NCI-H1092 treated with DMSO at 0.1 percent for 48 hours (cell line): ENCODE results near the gene IFI30.
A peak's percentile ranks its signal among the peaks of the same experiment; 100 is the strongest.
"Not testable (repeated sequence)": the region's sequence is repeated elsewhere in the genome, so short reads cannot be mapped to it uniquely, and the experiment has no call there.

ENCODE experiments used
- DNase-seq: peaks from one replicate; lab custom pipeline; 2025; lab: John Stamatoyannopoulos, UW

The IFI30 gene

GRCh38 chr19:18152817-18153555, 20.6 kb upstream of the IFI30 start, which contains the start of gene PIK3R2:
PIK3R2 (plus strand) TSS chr19:18153163; CDS start chr19:18155880, 2,717 bp downstream.
- peak; percentile 98 for DNase-seq

DNA sequence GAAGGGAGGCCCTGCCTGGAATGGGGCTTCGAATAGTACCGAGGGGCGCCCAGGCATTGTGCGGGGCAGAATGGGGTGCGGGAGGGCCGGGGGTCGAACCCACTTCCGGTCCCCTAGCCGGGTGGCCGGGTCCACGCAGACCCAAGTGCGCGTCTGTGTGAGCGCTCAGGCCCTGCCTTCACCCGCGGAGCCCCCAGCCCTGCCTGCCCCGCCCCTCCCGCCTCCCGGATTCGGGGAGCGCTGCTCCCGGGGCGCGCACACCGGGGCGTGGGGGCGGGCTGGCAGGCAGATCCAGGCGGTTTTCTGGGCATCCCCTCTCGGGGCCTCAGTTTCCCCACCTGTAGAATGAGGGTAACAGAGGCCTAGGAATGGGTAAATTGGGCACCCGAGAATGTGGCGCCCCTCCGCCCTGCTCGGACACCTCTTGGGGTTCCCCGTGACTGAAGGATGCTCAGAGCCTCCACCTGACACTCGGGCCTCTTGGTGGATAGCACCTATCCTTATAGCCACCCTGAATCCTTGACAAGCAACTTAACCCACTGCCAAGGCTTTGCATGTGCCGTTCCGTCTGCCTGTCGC, 20.0 kb upstream of the IFI30 start:
- peak; percentile 8 for DNase-seq

- DNase-seq: no peak
These were observed 18.2 kb upstream of the IFI30 start for GRCh38 chr19:18155095-18156087.

GRCh38 chr19:18156268-18156667, 17.3 kb upstream of the IFI30 start:
- no peak for DNase-seq

- peak; percentile 95 for DNase-seq
These were observed 16.7 kb upstream of the IFI30 start for GRCh38 chr19:18156841-18157464.

DNA sequence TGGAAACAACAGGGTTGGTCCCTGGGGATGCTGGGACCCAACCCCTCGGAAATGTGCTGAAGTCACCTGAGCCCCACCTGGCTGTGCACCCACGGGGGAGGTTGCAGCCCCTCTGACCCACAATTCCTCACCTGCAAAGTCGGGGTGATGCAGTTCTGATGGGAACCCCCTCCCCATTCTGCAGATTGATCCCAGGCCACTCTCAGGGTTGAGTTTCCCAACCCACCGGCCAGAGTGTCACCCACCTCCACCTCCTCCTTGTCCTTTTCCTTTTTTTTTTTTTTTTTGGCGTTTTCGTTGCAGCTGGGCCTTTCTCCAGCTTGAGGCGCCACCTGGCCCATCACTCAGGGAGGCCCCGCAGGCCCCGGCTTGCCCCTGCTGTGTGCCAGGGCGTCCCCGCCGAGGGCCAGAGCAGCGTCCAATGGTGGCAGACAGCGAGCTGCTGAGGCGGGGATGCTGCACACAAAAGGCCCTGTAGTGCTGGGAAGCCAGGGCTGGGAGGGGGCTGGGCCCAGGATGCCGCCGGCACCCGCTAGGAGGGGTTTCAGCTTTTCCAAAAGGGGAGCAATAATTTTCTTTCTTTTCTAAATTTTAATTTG, 16.0 kb upstream of the IFI30 start:
- peak; percentile 89 for DNase-seq

- no peak for DNase-seq
These were observed 15.1 kb upstream of the IFI30 start for GRCh38 chr19:18158467-18158866.

- not testable (repeated sequence) for DNase-seq
These were observed 14.5 kb upstream of the IFI30 start for GRCh38 chr19:18159059-18159616.

- no peak for DNase-seq
These were observed 13.8 kb upstream of the IFI30 start for GRCh38 chr19:18159810-18160209.

DNA sequence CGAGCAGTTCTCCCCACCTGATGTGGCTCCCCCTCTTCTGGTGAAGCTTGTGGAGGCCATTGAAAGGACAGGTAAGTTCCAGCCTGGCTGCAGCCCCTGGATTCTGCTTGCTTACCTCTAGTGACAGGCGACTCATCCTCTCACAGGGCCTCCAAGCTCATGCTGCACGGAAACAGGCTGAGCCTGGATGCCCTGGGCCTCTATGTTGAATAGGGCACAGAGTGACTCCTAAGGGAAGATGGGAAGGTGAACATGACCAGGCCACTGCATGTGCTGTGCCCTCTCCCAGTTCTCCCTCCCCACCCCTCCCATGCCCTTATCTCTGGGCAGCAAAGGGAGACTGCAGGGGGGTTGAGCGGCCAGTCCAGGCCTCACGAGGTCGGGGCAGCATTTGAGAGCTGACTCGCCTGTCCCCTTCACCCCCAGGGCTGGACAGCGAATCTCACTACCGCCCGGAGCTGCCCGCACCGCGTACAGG, 13.1 kb upstream of the IFI30 start:
- no peak for DNase-seq

GRCh38 chr19:18160971-18161635, 12.5 kb upstream of the IFI30 start:
- peak; percentile 55 for DNase-seq

DNA sequence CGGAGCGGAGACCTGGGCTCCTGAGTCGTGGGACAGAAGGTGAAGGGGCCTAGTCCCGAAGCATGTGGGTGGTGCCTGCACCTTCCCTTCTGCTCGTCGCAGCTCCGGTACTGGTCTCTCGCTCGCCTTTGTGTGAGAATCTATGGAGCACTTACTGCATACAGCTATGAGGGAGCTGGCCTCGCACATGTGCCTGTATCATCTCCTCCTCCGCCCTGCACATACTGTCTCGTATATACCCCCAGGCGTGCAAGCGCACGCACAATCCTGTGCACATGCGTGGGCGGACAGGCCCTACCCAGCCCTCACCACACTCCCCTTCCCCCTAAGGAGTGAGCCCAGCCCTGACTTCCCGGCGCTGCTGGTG, 12.0 kb upstream of the IFI30 start:
- no peak for DNase-seq

GRCh38 chr19:18164072-18164471, 9.5 kb upstream of the IFI30 start:
- no peak for DNase-seq

DNA sequence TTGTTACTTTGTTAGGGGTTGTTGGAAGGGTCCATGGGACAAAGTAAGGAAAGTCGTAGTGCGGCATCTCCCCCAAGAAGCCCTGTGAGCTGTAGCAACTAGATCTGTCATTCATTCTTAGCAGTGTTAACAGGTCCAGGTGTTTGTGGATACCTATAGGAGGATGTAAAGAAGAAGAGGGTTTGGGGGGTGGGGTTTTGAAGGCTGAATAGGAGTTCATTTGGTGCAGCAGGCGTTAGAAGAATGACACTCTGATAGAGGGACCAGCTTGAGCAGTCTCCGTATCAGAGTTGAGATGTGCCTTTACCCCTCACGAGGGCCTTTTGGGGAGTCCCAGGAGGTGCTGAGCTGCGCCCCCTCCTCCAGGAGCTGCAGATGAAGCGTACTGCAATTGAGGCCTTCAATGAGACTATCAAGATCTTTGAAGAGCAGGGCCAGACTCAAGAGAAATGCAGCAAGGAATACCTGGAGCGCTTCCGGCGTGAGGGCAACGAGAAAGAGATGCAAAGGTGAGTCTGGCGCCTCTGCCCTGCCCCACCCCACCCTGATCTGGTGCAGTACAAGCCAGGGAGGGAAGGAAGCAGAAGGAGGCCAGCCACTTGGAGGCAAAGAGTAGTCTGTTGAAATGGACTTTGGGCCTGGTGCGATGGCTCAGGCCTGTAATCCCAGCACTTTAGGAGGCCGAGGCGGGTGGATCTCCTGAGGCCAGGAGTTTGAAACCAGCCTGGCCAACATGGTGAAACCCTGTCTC, 7.6 kb upstream of the IFI30 start:
- no peak for DNase-seq

- no peak for DNase-seq
These were observed 6.6 kb upstream of the IFI30 start for GRCh38 chr19:18167011-18167410.

DNA sequence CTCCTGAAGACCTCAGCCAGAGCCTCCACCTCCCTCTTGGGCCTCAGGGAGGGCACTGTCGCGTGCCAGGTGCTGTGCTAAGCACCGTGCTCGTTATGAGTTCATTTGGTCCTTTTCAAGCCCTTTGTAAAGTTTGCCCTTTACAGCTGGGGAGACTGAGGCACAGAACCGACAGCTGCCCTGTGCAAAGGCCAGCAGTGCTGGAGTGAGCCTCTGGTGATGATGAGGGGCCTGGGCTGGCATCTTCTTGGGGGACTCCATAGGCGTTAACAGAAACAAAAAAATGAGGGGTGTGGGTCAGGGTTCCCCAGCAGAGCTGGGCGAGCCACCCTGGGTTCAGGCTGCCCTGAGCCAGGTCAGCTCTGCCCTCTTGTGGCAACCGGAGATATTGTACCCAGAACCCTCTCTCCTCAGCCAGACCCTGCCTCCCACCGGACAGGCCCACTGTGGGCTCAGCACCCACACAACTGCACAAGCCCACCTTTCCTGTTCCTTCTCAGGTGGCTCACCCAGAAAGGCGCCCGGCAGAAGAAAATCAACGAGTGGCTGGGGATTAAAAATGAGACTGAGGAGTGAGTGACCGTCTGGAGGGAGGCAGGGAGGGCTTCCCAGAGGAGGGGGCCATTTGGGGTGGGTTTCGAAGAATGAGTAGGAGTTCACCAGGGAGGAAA, 5.5 kb upstream of the IFI30 start:
- DNase-seq: no peak

DNA sequence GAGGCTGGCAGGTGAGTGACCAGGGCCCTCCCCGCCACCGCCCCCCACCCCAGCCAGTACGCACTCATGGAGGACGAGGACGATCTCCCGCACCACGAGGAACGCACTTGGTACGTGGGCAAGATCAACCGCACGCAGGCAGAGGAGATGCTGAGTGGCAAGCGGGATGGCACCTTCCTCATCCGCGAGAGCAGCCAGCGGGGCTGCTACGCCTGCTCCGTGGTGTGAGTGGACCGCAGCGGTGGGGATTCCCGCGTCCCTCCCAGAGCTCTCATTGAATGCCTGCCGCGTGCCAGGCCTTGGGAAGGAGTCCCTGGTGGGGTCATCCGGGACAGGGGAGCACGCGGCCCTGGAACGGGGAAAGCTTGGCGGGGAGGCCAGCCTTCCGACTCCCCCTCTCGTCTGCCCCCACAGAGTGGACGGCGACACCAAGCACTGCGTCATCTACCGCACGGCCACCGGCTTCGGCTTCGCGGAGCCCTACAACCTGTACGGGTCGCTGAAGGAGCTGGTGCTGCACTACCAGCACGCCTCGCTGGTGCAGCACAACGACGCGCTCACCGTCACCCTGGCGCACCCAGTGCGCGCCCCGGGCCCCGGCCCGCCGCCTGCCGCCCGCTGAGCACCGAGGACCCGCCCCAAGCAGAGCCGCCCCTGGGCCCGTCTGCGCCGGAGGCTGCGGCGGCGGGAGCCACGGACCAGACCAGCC, 4.8 kb upstream of the IFI30 start:
- DNase-seq: no peak

DNA sequence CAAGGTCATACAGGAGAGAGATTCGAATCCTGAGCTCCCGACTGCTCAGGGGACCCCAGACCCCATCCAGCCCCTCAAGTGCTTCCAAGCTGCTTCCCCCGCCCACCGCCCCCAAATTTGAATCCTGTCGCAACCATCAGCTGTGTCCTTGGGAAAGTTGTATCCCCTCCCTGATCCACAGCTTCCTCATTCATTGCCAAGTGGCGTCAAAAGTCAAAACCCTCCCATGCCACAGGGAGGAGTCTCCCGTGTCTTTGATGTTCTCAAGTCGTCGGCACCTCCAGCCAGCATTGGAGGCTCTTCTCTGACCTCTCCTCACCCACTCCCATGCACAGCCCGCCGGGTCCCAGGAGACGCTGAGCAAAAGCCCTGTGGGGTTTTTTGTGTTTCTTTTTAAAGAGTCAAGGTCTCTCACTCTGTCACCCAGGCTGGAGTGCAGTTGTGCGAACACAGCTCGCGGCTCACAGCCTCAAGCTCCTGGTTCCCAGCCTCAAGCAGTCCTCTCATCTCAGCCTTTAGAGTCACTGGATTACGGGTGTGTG, 2.8 kb upstream of the IFI30 start:
- no peak for DNase-seq
